Measurements from ENCODE around the gene ADD1.
"Not testable (repeated sequence)": the region's sequence is repeated elsewhere in the genome, so short reads cannot be mapped to it uniquely, and the experiment has no call there.

ADD1 gene

GRCh38 chr4:2950221-2950989, 106.8 kb downstream of the ADD1 start:
- DNase-seq, result no peak

- DNase-seq, result no peak
Measured at GRCh38 chr4:2953496-2953895, 109.9 kb downstream of the ADD1 start.

GRCh38 chr4:2954358-2955185, 110.9 kb downstream of the ADD1 start:
- no peak for DNase-seq

DNA sequence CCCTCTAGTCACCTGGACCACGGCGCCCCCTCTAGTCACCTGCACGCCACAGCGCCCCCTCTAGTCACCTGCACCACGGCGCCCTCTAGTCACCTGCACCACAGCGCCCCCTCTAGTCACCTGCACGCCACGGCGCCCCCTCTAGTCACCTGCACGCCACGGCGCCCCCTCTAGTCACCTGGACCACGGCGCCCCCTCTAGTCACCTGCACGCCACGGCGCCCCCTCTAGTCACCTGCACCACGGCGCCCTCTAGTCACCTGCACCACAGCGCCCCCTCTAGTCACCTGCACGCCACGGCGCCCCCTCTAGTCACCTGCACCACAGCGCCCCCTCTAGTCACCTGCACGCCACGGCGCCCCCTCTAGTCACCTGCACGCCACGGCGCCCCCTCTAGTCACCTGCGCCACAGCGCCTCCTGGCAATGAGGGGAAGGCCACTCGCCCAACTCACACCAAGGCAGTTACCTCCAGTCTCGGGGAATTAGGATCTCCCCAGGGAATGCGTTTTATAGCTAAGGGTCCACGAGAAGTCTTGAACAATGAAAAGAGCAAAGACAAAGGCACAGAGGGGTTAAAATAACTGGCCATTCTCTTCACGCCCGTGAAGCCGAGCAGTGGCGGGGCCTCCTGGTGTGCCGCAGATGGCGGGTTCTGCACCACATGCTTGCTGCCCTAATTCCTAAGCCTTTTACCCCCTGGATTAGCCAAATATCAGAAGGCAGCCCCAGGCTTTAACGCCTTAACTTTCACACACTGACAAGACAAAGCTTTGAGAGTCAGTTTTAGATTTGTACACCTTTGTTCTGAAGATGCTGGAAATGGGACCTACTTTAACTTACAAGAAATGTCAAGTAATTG, 111.8 kb downstream of the ADD1 start:
- DNase-seq, result not testable (repeated sequence)

- no peak for DNase-seq
Measured at GRCh38 chr4:2958446-2958845, 114.8 kb downstream of the ADD1 start.

- not testable (repeated sequence) for DNase-seq
Measured at GRCh38 chr4:2960450-2960849, 116.8 kb downstream of the ADD1 start.

- no peak for DNase-seq
Measured at GRCh38 chr4:2961421-2961810, 117.8 kb downstream of the ADD1 start.

DNA sequence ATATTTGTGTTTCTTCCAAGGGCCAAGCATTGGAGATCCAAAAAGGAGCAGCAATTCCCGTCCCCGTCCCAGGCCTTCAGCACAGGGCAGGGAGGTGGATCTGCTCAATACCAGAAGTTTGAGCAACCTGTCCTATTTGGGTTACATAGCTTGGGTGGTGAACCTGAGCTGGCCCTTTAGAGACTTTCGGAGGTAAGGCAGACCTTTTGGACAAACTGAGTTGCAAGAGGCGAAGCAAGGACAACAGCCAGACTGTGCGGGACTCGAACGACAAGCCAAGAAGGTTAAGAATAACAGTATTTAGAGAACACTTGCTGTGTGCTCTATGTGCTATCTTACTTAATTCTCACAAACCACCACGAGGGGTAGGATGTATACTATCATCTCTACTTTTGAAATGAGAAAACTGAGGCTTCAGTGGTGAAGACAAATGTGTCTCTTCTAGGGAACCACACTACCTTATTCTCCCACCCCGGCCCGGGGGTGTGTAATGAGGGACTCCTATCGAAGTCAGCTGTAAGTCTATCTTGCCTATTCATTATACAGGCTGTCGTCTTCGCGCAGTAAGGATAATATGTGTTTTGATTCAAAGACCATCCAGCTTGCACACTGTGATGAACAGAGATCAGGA, 118.3 kb downstream of the ADD1 start:
- no peak for DNase-seq

DNA sequence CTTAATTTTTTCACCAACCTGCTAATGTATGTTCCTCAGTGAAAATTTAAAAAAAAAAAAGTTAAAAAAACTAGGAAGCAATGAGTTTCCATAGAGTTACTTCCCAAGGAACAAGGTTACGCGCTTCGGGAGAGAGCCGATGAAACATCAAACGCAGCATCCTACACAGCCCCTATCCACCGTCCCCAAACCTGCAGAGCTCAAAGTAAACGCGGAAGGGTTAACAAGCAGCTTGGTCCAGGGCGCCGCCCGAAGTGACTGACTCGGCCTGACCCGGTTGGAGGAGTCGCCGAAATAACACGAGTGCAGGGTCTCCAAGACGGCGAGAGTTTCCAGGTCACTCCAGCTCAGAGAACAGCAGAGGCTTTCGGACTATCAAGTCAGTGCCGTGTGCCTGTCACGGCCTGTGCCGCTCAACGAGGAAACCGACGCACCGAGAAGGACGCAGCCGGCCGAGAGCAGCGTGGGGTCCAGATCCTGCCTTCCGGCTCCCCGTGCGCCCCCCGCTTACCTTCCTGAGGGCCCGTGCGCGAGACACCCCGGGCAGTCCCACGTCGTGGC, 119.0 kb downstream of the ADD1 start:
- no peak for DNase-seq

DNA sequence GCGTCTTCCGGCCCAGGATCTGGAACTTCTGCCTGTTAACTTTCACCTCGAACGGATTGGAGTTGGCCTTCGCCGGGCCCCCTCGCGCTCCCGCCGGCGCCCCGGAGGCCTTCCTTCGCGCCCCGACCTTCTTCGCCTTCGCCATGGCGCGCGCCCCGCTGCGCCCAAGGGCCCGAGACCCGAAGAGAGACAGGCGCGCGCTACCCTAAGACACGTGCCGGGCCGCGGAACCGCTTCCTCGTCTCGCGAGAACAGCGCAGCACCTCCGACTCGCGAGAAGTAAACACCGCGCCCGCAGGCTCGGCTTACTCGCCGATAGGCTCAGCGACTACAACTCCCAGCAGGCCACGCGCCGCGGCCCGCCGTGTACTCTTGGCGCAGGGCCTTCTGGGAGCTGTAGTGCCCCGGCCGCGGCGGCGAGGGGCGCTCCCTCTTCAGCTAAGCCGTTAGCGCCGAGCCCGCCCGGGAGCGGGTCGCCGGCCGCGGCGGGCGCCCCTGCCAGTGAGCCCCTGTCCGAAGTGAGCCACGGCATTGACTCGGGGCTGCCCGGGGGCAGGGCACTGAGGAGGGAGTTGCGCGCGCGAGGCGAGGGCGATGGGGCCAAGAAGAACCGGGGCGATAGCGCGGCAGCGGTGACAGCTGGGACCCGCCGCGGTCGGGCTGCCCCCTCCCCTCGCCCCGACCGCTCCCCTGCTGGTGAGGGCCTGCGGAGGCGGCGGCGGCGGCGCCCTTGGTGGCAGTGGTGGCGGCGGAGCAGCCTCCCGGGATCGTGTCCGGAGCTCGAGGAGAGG, 119.7 kb downstream of the ADD1 start, which contains the start of the genes GRK4 and NOP14:
Gene GRK4, plus strand, starts transcription at position 397 of the 791 bp plus-strand sequence. CDS start 500 bp downstream, outside the sequence.
Gene NOP14, minus strand, starts transcription at position 232 of the 791 bp plus-strand sequence. Its CDS starts 87 bp downstream, at position 145.
- peak; percentile 74 for DNase-seq

DNA sequence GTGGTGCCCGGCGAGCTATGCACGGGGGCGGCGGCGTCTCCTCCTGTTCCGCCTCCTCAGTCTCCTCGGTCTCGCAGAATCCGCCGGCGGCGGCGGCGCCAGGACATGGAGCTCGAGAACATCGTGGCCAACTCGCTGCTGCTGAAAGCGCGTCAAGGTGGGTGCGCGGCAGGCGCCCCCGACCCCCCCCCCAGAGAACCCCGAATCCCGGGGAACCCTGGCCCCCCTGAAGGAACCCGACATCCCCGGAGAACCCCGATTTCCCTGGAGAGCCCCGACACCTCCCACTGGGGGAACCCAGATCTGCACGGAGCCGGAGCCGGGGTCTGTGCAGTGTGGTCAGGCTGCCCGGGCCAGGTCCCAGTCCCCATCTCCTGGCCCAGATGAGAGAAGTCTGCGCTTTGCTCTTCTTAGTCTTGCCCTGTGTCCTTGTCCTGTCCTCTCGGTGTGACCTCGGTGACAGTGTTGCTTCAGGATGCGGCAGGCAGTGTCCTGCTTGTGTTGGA, 120.4 kb downstream of the ADD1 start:
- no peak for DNase-seq

- no peak for DNase-seq
Measured at GRCh38 chr4:2964706-2965258, 121.1 kb downstream of the ADD1 start.

GRCh38 chr4:2965262-2965661, 121.6 kb downstream of the ADD1 start:
- no peak for DNase-seq

DNA sequence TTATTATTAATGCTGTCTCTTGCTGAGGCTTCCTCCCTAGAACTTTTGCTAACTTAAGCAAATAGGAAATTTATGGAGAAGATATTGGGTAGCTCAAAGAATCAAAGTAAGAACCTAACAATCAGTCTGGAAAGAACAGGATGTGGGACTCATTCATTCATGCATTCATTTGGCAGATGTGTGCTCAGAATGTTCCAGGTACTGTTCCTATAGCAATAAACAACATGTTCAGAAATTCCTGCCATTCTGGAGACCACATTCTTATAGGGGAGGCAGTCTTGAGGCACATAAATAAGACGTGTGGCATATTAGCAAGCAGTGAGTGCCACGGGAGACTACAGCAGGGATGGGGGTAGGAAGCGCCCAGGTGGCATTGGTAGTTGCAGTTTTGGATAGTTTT, 124.7 kb downstream of the ADD1 start:
- no peak for DNase-seq

DNA sequence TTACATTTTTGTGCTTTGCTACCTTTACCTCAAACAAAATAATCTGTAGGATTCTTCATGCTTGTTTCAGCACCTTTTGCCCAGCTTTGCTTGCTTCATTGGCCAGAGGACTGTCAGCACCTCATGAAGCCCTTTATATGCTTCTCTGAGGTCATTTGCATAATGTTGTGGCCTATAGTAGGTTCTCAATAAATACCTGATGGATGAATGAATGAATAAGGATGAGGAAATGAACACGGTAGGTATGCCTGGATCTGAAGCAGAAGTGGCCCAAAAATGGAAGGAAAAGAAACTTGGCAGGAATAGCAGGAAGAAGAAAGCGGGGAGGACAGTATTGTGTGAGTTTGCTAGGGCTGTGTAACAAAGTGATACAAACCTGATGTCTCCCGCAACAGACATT, 127.6 kb downstream of the ADD1 start:
- DNase-seq, result no peak

- DNase-seq, result no peak
Measured at GRCh38 chr4:2977211-2978088, 133.8 kb downstream of the ADD1 start.

All from SHP77 treated with DMSO at 0.1 percent for 48 hours (cell line).